Right lung (tissue), 10 donors: ENCODE measurements around the gene CLDN20. TPM values are rescaled to one million over a fixed set of nuclear protein-coding genes. Genes with fewer than 3 reads are reported as not detected.
"Not testable (repeated sequence)": the region's sequence is repeated elsewhere in the genome, so short reads cannot be mapped to it uniquely, and the experiment has no call there.

Source experiments
- DNase-seq, 2 donors: peaks; one replicate each; pipeline ENCODE4 v3.0.0-alpha.2; 2013
- long read RNA-seq, 8 donors: transcript quantifications; one replicate each; lab custom pipeline, GENCODE V29; 2026
- polyA plus RNA-seq, 5 donors: library from polyadenylated mRNA; unstranded; fragments of 120-200 nt; gene quantifications; one replicate each; pipeline versions ENCODE4 v1.2.1 to v1.2.3, GENCODE V29; 2013; ENCODE audit warnings: inconsistent platforms in 1 of 5, low replicate concordance in 1 of 5; ENCODE audit not compliant: insufficient read length in 5 of 5, insufficient read depth in 1 of 5

Gene CLDN20, protein sequence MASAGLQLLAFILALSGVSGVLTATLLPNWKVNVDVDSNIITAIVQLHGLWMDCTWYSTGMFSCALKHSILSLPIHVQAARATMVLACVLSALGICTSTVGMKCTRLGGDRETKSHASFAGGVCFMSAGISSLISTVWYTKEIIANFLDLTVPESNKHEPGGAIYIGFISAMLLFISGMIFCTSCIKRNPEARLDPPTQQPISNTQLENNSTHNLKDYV
- 1 to 10 TPM in 4 of 5 donors, under 1 TPM in 1; 0.73 to 3.5 (median 2.3) TPM for polyA plus RNA-seq
- long read RNA-seq, donor 1, partial matches to known transcripts, result 19 of 19 reads
- long read RNA-seq, donor 1, other reads (novel, unspliced or antisense), result 0 of 19 reads
- long read RNA-seq, donor 2, result 0 reads
- long read RNA-seq, donor 3, result 0 reads
- long read RNA-seq, donor 4, partial matches to known transcripts, result 16 of 24 reads
- long read RNA-seq, donor 4, other reads (novel, unspliced or antisense), result 8 of 24 reads
- long read RNA-seq, donor 5, result 0 reads
- long read RNA-seq, donor 6, result 0 reads
- long read RNA-seq, donor 7, result 0 reads
- long read RNA-seq, donor 8, result 0 reads

DNA sequence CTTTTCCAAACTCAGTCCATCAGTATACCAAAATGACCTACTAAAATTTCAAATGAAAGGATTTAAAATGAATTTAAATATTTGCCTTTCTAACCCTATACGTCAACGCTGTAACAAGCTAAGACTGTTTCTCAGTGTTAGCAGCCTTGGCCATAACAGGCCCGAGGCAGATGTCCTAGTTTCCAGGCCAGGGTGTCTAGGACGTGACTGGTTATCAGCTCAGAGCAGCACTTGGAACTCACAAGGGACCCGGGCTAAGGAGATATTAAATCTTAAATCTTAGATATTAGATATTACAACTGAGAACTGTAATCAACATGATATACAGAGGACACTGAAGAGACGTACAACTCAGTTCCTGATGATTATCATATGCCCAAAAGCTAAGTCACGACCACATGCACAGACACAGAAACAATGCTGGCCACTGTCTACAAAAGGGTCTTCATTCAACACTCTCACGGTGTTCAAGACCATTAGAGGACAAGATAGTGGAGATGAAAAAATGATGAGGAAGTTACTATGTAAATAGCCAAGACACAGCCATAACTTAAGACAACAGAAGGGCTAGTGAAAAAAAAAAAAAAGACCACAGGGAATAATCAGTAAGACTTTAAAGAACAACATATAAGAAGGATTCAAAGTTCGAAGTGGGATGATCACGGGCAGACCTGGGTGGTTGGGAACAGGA is at the start of gene CLDN20:
CLDN20 (plus strand) TSS at position 641 of the 691 bp plus-strand sequence. CDS start 11,707 bp downstream, outside the sequence.
- DNase-seq, result no peak

DNA sequence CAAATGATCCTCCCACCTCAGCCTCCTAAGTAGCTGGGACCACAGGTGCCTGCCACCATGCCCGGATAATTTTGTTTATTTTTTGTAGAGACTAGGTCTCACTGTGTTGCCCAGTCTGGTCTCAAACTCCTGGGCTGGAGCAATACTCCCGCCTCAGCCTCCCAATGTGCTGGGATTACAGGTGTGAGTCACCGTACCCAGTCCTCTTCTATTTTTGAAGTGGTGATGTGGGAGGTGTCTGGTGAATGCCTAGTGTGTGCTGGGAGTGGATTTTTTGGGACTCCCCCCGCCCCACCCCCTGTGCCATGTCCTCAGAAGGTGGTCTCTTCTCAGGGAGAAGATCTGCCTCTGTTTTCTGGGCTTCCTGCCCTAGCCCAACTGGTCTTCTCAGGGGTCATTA is 47.9 kb upstream of the CLDN20 start:
- no peak for DNase-seq

DNA sequence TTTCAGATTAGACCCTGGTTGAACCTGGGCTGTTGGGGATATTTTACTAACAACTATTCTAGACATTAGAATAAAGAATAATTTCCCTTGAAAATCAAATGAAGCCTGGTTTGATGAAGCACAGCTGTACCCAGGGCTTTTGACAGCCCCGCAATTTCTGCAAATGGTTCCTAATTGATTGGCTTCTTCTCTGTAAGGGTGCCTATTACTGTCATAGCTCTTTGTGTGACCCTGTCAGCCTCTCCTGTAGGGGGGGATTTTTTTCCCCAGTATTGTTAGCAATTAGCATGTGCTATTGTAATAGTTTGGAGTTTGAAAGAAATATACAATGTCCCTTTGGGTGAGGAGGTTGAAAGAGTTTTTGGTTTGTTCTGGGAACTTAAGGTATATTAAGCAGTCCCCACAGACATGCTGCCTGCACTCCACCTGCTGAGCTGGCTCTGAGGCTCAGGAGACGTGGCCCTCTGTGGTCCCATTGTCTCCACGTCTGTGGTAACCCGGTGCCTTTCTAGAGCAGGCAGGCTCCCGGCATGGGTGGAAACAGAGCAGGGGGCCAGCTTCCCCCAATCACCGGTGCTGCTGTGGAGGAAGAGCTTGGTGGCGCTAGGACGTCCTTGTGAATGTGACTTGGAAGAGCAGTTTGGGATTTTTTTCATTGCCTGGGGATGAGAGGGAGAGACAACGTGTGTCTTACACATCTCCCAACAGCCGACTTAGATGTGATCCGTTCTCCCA is 47.3 kb upstream of the CLDN20 start:
- no peak for DNase-seq

DNA sequence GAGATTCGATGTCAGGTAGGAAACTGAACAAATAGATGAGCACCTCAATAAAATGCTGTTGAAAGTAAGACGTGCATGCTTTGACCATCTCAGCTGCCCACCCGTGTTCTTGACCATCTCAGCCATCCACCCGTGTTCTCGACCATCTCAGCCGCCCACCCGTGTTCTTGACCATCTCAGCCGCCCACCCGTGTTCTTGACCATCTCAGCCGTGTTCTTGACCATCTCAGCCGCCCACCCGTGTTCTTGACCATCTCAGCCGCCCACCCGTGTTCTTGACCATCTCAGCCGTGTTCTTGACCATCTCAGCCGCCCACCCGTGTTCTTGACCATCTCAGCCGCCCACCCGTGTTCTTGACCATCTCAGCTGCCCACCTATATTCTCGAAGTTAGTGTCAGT is 45.1 kb upstream of the CLDN20 start:
- not testable (repeated sequence) for DNase-seq

DNA sequence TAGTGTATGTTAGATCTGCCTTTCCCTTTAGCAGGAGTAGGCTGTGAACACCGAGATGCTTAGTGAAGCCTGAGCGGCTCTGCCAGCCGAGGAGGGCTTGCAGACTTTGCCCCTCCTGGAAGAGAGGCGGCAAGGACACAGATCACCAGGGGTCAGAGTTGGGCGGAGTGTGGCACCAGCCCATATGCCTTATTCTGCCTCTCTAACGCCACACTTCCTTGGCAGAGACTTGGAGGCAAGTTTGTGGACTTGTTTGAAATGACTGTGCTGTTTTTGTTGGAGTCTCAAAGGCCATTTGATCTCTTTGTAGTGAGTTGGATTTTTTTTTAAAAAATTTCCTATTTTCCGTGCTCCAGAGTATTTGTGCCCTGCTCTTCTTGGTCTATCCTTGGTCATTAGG is 44.5 kb upstream of the CLDN20 start:
- DNase-seq, result no peak

DNA sequence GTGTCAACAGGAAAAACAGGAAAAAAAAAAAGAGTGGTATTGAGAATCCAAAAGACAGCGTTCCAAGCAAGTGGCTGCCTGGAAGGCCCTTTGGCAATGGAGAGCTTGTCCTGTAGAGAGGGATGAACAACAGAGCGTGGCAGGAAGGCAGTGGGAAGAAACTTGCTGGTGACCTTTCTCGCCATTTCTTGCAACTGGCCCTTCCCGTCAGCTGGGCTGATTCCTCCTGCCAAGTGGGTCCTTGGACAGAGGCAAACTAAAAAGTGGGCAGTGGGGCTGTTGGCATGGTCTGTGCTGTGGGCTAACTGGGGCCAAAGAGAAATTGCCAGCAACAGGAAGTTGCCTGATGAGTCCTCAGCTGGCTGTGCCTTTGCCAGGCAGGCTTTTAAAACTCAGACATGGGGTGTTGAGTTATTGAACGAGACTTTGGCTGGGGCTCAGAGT is 43.9 kb upstream of the CLDN20 start:
- no peak for DNase-seq

DNA sequence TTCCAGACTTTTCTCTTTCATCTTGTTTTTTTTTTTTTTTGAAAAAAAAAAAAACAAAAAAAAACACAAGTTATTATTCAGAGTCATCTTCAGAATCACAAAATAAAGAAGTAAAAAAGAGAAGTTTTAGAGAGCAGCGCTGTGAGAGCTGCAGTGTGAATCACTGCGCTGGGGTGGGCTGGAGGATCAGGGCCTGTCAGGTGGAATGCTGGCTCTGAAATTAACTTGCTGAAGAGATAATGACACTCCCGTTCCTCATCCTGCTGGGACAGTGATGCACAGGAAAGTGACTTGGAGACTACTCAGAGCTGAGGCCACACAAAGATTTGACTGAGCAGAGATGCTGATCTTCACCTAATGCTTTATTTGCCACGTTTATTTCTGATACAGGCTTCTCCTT is 42.7 kb upstream of the CLDN20 start:
- no peak for DNase-seq

DNA sequence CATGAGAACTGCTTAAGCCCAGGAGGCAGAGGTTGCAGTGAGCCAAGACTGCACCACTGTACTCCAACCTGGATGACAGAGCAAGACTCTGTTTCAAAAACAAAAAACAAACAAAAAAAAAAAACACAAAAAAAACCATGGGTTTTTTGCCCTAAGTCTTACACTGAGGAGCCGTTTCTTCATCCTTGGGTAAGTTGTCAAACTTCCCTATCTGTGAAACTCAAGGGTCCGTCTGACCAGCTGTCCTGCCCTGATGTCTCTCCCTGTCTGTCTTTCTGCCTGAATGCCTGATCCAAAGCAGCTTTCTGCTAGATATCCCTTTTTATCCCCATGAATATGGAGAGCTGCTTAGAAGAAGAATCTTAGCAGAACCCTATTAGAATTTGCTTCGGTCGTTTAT is 41.3 kb upstream of the CLDN20 start:
- no peak for DNase-seq

DNA sequence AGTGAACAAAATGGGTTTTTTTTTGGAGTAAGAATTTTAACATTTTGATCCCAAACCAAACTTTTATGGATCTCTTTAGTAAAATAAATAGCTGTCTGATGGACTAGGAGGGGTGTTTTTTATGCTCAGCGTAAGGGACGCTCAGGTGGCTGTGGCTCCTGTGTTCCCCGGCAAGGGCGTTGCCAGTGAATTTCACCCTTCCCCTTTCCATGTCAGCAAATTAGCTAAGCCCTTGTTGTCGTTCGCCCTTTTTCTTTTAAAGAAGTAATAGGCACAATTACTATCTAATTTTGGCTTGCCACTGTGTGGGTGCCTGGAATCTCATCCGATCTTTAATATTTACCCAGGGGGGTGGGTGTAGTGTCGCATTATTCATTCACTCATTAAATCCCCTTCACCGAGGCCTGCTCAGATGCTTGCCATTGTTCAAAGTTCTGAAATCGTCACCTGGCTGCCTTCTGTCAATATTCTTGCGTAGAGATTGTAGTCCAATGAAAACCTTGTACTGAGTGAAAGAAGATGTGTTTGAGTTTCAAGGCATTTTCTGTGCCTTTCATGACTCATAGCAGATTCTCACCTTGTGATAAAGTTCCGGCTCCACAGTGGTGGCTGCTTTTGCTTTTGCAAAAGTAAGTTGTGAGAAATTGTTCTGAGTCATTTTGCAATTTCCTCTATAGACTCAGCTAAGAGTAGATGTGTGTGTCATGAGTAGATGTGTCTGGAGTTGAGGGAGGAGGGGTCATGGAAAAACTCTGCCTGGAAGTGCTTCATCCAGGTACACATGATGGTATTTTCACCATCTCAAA is 40.0 kb upstream of the CLDN20 start:
- DNase-seq, result no peak

DNA sequence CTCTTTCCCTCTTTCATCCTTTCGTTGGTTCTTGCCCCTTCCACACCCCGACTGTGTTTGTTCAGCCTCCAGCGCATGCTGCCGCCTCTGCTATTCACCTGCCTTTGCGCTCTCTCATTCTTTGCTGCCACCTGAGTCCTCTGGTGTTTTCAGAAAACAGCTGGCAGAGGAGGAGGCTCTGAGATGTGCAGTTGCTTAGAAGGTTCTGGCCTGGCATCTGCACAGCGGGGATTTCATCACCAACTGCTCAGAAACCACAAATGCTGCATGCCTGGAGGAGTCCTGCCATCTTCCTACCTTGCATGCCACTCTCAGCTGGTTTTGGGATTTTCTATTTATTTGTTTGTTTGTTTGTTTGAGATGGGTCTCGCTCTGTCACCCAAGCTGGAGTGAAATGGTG is 39.2 kb upstream of the CLDN20 start:
- DNase-seq, result no peak

DNA sequence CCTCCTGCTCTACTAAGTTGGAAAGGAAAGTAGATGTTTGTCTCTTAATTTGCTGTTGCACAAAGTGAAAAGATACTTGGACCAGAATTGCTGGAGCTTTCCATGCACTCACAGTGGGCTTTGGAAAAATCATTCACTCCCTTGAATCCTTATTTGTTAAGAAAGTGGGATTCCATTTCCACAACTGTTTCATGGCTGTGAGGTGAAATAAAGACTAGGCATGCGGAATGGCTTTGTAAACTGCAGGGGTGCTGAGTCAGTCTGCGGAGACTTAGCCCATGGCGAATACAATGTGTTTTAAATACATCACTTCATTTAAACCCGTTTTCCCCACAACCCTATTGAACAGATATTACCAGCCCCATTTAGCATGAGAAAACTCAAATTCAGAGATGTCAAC is 36.8 kb upstream of the CLDN20 start:
- DNase-seq, result no peak

DNA sequence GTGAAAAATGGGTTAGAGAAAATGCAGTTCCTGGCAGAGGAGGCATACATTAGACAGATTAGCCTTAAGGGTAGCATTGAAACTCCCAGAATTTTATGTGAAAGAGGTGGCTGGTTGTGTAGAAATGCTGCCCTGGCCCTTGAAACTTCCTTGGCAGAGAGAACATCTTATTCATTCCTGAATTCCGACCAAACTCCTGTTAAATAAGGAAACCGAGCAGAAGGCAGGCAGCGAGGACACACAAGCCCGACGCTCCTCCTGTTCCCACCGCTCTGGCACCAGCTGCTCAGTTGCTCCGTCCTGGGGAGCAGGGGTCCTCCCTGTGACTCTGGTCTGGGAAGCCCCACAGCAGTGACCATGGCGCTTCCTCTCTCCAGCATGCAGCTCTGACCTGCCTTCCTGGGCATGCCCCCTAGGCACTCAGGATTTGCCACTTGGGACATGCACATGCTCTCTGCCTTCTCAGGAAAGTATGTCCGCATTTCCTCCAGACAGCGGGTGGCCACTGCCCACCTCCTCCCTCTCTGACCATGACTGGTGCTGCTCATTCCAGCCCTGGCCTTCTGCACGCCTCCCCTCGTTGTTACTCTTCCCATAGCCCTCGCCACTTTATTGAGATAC is 35.2 kb upstream of the CLDN20 start:
- peak; percentile 32 to 44 for DNase-seq

DNA sequence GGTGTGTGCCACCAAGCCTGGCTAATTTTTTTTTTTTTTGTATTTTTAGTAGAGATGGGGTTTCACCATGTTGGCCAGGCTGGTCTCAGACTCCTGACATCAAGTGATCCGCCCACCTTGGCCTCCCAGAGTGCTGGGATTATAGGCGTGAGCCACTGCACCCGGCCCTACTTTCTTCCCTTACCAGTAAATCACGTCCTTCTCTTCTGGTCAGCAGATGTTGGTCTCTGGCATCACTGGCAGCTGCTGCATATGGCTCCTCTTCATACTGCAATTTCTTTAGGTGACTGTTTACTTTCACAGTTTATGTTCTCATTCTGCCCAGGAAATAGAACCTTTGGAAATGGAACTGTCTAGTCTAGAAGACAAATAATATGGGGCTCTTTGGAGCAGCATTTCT is 32.8 kb upstream of the CLDN20 start:
- DNase-seq, result not testable (repeated sequence)

DNA sequence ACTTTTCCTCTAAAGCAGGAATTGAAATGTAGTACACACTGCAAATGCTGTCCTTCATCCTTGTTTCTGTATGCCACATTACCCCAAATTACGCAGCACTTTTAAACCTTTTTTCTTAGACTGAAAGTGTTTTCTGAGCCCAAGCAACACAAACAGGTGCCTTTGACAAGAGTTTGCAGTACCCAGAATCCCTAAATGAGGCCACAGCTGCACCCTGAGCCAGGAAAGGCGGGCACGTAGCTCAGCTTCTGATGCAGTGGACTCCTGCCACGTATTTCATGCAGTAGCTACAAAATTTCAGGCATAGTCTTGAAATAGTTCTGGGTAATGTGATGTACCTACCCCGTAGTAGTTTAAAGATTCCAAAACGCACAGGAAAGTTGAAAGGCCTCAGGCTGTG is 31.0 kb upstream of the CLDN20 start:
- no peak for DNase-seq

DNA sequence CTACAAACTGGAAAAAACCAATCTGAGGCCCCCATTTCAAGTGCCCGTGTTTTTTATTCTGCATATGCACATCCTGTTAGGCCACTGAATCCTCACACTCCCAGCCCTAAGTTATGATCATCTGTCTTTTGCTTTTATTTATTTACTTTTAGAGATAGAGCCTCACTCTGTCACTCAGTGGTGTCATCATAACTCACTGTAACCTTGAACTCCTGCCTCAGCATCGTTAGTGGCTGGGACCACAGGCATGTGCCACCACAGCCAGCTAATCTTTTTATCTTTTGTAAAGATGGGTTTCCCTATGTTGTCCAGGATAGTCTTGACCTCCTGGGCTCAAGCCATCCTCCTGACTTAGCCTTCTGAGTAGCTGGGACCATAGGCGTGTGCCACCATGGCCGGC is 29.6 kb upstream of the CLDN20 start:
- no peak for DNase-seq

DNA sequence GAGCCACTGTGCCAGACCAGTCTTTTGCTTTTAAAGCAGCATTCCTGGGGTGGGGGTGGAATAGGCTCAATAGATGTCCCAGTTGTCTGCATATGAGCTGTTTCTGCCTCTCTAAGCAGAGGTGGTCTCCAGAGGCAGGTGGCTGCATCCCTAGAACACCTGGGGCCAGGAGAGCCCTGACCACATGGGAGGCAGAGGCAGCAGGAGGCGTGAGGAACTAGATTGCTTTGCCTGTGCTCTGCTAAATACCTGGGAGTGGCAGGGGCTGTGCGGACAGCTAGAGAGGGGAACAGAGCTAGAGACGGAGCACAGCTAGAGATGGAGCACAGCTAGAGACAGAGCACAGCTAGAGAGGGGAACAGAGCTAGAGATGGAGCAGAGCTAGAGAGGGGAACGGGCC is 29.1 kb upstream of the CLDN20 start:
- no peak for DNase-seq

DNA sequence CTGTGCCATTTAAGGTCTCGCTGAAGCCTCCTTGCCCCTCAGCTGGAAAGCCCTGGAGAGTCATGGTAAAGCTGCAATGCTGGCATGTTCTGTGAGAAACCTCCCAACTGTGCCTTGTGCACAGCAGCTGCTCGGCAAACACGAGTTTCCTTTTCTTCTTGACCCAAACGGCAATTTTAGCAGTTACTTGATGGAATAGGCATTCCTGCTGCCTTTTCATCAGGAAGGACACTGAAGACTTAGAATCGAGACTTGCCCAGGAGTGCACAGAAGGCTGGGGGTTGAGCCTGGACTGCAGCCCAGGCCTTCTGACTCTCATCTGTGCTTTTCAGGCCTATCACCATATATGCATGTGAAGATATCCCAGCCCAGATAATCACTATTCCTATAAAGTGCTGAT is 28.7 kb upstream of the CLDN20 start:
- DNase-seq, result no peak

DNA sequence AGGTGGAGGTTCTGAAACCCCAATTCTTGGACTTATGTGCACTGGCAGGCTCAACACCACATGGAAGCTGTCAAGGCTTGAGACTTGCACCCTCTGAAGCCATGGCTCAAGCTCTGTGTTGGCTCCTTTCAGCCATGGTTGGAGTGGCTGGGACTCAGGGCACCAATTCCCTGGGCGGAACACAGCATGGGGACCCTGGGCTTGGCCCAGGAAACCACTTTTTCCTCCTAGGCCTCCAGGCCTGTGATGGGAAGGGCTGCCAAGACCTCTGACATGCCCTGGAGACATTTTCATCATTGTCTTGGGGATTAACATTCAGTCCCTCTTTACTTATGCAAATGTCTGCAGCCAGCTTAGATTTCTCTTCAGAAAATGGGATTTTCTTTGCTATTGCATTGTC is 26.2 kb upstream of the CLDN20 start:
- no peak for DNase-seq

DNA sequence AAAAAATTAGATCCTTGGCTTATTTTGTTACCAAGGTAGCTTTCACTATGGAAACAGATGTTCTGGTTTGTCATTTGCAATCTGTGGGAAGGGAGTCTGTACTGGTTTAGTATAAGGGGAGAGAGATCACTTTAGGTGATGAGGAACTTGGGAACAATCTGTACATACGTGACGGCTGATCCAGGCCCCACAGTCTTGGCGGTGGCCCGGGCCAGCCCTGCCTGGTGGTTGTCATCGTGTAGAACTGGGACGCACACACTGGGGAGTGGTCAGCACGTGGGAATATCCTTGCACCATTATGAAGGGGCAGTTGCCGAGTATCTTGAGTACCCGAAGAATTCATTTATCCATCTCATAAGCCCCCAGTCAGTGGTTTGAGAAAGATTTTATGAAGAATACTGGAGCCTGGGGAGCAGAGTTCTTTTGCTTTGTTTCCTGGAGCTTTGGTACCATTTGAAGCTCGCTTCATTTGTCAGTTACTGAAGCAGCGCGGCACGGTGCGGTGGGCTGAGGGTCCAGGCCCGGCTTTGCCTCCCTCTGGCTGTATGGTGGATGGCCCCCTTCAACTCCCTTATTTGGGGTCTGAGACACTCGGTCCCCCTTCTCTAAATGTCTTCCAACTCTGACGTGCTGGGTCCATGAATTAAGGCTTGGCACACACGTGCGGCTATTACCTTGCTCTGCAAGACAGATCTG is 22.8 kb upstream of the CLDN20 start:
- no peak for DNase-seq

DNA sequence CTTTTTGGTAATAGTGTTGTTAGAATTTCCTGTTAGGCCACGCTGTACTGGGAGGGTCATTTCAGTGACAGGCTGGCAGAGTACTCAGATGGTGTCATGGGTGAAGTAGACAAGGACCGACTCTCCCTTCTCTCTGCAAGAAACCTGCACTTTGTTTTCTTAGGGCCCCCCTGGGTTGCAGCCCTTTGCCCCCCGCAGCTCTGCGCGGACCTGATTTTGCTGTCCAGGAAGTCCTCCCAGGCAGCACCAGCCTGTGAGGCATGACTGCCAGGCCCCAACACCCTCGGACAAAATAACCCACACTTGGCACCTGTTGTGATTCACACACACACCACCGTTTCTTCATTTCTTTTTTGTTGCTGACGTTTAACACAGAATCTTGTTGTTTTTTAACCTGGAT is 21.8 kb upstream of the CLDN20 start:
- DNase-seq, result no peak
